Adrenal gland (tissue), 12 donors: ENCODE data around the gene CDH7. TPM values are rescaled to one million over a fixed set of nuclear protein-coding genes. Genes with fewer than 3 reads are reported as not detected.

Experiments used
- DNase-seq, 7 donors: peaks; one replicate each; pipeline ENCODE4 v3.0.0-alpha.2; 2019 to 2020
- H3K27ac ChIP-seq, 5 donors: fragments of 200-600 bp; sonication (generic) in 4 of 5; 1 replicate in 3 of 5; 2 replicates in 2 of 5; pipeline versions ENCODE4 v1.5.1 to v1.8.0; 2016 to 2020; ENCODE audit warnings: mild to moderate bottlenecking in 1 of 5
- H3K27me3 ChIP-seq: fragments of 200-600 bp; 2 replicates; pipeline ENCODE4 v1.8.0; 2021
- H3K36me3 ChIP-seq, 2 donors: fragments of 200-600 bp; replicated peaks in 1 of 2; 1 replicate in 1 of 2; 2 replicates in 1 of 2; pipeline versions ENCODE4 v1.5.1 to v1.8.0; 2018 to 2022
- H3K4me1 ChIP-seq, 2 donors: fragments of 200-600 bp; replicated peaks in 1 of 2; 1 replicate in 1 of 2; 2 replicates in 1 of 2; pipeline versions ENCODE4 v1.5.1 to v1.8.0; 2018 to 2021
- H3K4me3 ChIP-seq, 4 donors: fragments of 200-600 bp; sonication (generic) in 3 of 4; one replicate each; pipeline ENCODE4 v1.5.1; 2016 to 2018
- H3K9me3 ChIP-seq, 3 donors: fragments of 200-600 bp; sonication (generic) in 1 of 3; replicated peaks in 1 of 3; 1 replicate in 2 of 3; 2 replicates in 1 of 3; pipeline versions ENCODE4 v1.5.1 to v1.8.0; 2016 to 2021
- POLR2A ChIP-seq, 2 donors: fragments of 450-650 bp; IDR thresholded peaks; one replicate each; pipeline ENCODE4 v1.6.1; 2017; ENCODE audit warnings: antibody characterized with exemption in 2 of 2, mild to moderate bottlenecking in 2 of 2, moderate library complexity in 1 of 2
- WGBS, 4 donors: extraction: QIAGEN DNeasy Blood & Tissue Kit in 2 of 4; methylation state at CpG; one replicate each; pipeline versions ENCODE4 v1.1.5 to v1.1.7; 2013 to 2017; 5-methylcytosine and 5-hydroxymethylcytosine counted together
- intact Hi-C, 2 donors: fragments of 100-400 bp; cut with DNase I; formaldehyde crosslinking; loops; one replicate each; pipeline versions ENCODE4 v1.14.1 to v1.15.0; 2022 to 2023
- polyA plus RNA-seq, 3 donors: library from polyadenylated mRNA; stranded (reverse); fragments of 200-250 nt in 2 of 3; fragments of 350-450 nt in 1 of 3; fragmentation: Illumina TruSeq in 1 of 3; extraction: RNeasy Lipid Tissue Mini Kit (QIAGEN cat#74804) in 1 of 3; gene quantifications; one replicate each; pipeline ENCODE4 v1.2.3, GENCODE V29; 2013 to 2014
- total RNA-seq, 9 donors: library from RNA; depleted of rRNA in 4 of 9; stranded (reverse); fragments of >200 nt in 4 of 9; fragments of 120-200 nt in 1 of 9; fragmentation: NEBNext Ultra II Directional in 1 of 9; extraction: Animal tissue kit (Norgen Biotek cat#: 25700) in 1 of 9; gene quantifications; one replicate each; pipeline versions ENCODE4 v1.1.0 to v1.2.4, GENCODE V29; 2013 to 2023
- TF ChIP-seq, protein P1 (sequence below), 6 experiments: fragments of 450-650 bp in 4 of 6; fragments of 200-600 bp in 2 of 6; sonication (generic) in 1 of 6; IDR thresholded peaks; 1 replicate in 5 of 6; 2 replicates in 1 of 6; pipeline versions ENCODE4 v1.5.1 to v1.8.0; 2016 to 2021; ENCODE audit warnings: antibody characterized with exemption in 6 of 6, mild to moderate bottlenecking in 2 of 6, moderate library complexity in 1 of 6
- donor health status: healthy with polysubstance abuse.
- donor health status: Bipolar disorder and iron deficiency.
- donor health status: DM: yes; HTN: yes; CAD: no.
- donor health status: DM: no; HTN: no; CAD: no.
- donor health status: DM: no; HTN: no; CAD: no.
- donor health status: DM: yes; HTN: yes; CAD: no.

CDH7 gene
- total and polyA plus RNA-seq, 12 donors: under 0.01 to 1.7 (median 0.11) TPM; not detected in 5

DNA sequence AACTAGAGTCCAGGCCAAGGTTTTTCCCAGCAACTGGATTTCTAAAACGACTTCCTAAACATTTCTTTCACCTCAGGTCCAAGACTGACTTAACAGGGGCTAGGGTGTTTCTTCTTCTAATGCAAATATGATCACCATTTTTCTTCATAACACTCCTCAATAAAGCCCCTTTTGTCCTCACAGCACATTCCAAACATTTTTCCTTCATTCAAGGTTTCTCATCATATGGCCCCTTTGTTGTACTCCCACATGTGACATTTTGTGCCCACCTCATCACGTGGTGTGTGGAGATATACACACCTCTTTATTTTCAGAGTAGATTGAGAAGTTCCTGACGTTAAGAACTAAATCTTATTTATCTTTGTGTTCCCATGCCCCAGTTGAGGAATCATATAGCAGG lies 3.9 kb upstream of the CDH7 start:
- Histone ChIP-seq H3K27ac (no peak overlapping the region), H3K4me3 (no peak overlapping the region), H3K27me3 (peaks cover 16% of the 10 kb centered on the region), H3K9me3 (no peaks in the 10 kb centered on the region), H3K36me3 (no peaks in the 10 kb centered on the region), H3K4me1 (no peaks in the 10 kb centered on the region)
- no peak for TF ChIP-seq POLR2A (IDR thresholded peaks at IDR 0.05)
- TF ChIP-seq, protein P1, sequence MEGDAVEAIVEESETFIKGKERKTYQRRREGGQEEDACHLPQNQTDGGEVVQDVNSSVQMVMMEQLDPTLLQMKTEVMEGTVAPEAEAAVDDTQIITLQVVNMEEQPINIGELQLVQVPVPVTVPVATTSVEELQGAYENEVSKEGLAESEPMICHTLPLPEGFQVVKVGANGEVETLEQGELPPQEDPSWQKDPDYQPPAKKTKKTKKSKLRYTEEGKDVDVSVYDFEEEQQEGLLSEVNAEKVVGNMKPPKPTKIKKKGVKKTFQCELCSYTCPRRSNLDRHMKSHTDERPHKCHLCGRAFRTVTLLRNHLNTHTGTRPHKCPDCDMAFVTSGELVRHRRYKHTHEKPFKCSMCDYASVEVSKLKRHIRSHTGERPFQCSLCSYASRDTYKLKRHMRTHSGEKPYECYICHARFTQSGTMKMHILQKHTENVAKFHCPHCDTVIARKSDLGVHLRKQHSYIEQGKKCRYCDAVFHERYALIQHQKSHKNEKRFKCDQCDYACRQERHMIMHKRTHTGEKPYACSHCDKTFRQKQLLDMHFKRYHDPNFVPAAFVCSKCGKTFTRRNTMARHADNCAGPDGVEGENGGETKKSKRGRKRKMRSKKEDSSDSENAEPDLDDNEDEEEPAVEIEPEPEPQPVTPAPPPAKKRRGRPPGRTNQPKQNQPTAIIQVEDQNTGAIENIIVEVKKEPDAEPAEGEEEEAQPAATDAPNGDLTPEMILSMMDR (IDR thresholded peaks at IDR 0.05): no peak
- intact Hi-C loops: no loop called here
- 57 to 72% (median 66%) methylated on average over 3 of the region's 3 CpGs for WGBS, 4 donors
- DNase-seq: no peak

DNA sequence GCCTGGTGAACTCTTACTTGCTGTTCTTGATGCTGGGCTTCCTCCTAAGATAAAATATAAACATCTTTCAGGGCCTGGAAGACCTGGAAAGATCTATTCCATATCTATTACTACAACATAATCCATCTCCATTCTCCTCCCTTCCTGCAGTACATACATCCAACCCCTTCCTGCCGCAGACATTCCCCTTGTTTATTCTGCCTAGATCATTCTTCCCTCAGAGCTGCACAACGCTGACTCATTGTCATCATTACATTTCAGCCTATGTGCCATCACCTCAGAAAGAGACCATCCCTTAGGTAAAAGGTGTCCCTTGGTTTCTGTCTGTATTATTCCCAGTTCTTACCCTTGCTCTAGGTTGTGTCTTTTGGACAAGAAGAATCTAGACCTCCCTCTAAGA lies 2.5 kb upstream of the CDH7 start:
- Histone ChIP-seq H3K36me3 (no peaks in the 10 kb centered on the region), H3K9me3 (no peaks in the 10 kb centered on the region), H3K27ac (no peak overlapping the region), H3K4me1 (no peaks in the 10 kb centered on the region), H3K4me3 (no peak overlapping the region), H3K27me3 (peaks cover 16% of the 10 kb centered on the region)
- WGBS, 4 donors: 74 to 81% (median 80%) methylated on average over 2 of the region's 2 CpGs
- TF ChIP-seq POLR2A (IDR thresholded peaks at IDR 0.05): no peak
- TF ChIP-seq, protein P1 (IDR thresholded peaks at IDR 0.05): no peak
- no peak for DNase-seq
- intact Hi-C loops: no loop called here

- Histone ChIP-seq H3K9me3 (no peaks in the 10 kb centered on the region), H3K36me3 (no peaks in the 10 kb centered on the region), H3K27me3 (peaks cover 16% of the 10 kb centered on the region), H3K4me1 (no peaks in the 10 kb centered on the region), H3K4me3 (no peak overlapping the region), H3K27ac (no peak overlapping the region)
- intact Hi-C loops: no loop called here
- no peak for DNase-seq
- 6 to 11% (median 7%) methylated on average over 8 of the region's 8 CpGs for WGBS, 4 donors
- TF ChIP-seq POLR2A (IDR thresholded peaks at IDR 0.05): no peak
- TF ChIP-seq, protein P1 (IDR thresholded peaks at IDR 0.05): no peak
These were observed 971 bp upstream of the CDH7 start for GRCh38 chr18:65749841-65750240.

DNA sequence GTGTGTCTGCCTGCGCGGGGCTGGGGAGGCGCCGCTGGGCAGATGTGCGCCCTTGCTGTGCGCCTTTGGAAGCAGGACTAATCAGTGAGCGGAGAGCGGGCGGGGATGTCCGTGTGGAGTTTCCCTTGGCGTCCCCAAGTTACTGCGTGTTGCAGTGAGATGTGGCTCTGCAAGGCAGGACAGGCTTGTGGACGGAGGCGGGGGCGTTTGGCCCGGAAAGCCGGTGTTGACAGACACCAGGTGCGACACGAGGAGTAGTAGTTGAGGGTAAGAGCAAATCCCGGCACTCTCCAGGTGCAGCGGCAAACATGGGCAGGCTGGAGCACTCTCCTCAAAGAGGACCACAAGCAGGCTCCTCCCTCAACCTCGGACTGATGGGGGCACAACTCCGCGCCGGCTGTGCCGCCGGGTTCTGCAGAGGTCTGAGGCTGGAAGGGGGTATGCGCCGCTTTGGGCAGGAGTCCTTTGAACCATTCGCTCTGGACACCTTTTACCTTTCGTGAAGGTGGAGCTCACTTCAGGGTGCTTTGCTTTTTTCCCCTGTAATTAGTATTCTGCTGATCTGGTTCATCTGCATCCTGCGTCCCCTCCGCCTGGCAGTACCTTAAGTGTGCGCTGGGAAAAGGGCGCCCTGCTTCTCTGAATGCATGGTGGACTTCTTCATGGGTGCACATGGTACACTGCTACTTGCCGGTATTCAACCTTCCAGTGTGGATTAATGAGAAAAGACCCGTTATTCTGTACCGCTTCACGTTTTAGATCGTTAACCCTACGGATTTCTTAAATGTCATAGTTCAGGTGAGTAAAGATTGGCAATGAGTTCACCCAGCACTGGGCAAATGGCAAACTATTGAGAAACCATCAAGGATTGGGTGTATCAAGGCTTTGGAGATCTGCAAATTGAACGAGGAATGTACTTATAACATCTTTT lies 608 bp downstream of the CDH7 start:
- intact Hi-C loops: no loop called here
- no peak for TF ChIP-seq POLR2A (IDR thresholded peaks at IDR 0.05)
- TF ChIP-seq, protein P1 (IDR thresholded peaks at IDR 0.05): no peak
- Histone ChIP-seq H3K4me3 (no peak overlapping the region), H3K27me3 (peaks cover 16% of the 10 kb centered on the region), H3K36me3 (no peaks in the 10 kb centered on the region), H3K9me3 (no peaks in the 10 kb centered on the region), H3K4me1 (no peaks in the 10 kb centered on the region), H3K27ac (no peak overlapping the region)
- WGBS, 4 donors: 5 to 18% (median 6%) methylated on average over 9 to 42 of the region's 42 CpGs
- no peak for DNase-seq
